Endothelial cell of coronary artery (primary cell): ENCODE measurements around the gene FAAP20. TPM values are rescaled to one million over a fixed set of nuclear protein-coding genes. Genes with fewer than 3 reads are reported as not detected.

ENCODE experiments used
- total RNA-seq: library from RNA; depleted of rRNA; stranded (reverse); fragments of >200 nt; gene quantifications from 2 replicates; pipeline ENCODE4 v1.2.3, GENCODE V29; 2014

FAAP20 gene
- 8.1 and 13.7 TPM in 2 replicates for total RNA-seq

GRCh38 chr1:2194319-2194897 lies at the start of gene FAAP20:
FAAP20 (minus strand) TSS chr1:2194772; CDS start chr1:2194749, 23 bp downstream.

GRCh38 chr1:2228157-2228594 lies 33.6 kb upstream of the FAAP20 start, which contains the start of gene SKI:
SKI (plus strand) TSS chr1:2228319; CDS start chr1:2228767, 448 bp downstream.

Other genes with a start within 250 kb of the FAAP20 start
- not detected in 2 replicates for gene CFAP74, start 191.0 kb downstream of the FAAP20 start, total RNA-seq
- not detected in 2 replicates for gene GABRD, start 175.4 kb downstream of the FAAP20 start, total RNA-seq
- gene PRKCZ, start 144.4 kb downstream of the FAAP20 start, total RNA-seq = 0.19 and 0.36 TPM in 2 replicates
- 14.8 and 21.7 TPM in 2 replicates for gene SKI, start 33.5 kb upstream of the FAAP20 start, total RNA-seq
- 4.6 and 6.9 TPM in 2 replicates for gene MORN1, start 196.8 kb upstream of the FAAP20 start, total RNA-seq
- gene RER1, start 197.1 kb upstream of the FAAP20 start, total RNA-seq = 69.5 and 71.7 TPM in 2 replicates
- gene PEX10, start 217.8 kb upstream of the FAAP20 start, total RNA-seq = 27.9 and 28.8 TPM in 2 replicates